RWPE1 (cell line): ENCODE results near the gene RFX3.

Experiments
- CTCF ChIA-PET: fragments of 350-600 bp; sonication (Branson Sonifier 250); formaldehyde crosslinking; extraction: SDS; loops from one replicate; lab custom pipeline; 2021; lab: Yijun Ruan, JAX
- POLR2A ChIA-PET: fragments of 400-600 bp; formaldehyde crosslinking; extraction: SDS; loops from one replicate; lab custom pipeline; 2020; ENCODE audit warnings: antibody characterized with exemption; ENCODE audit not compliant: low non-redundant PET; lab: Yijun Ruan, JAX
- DNase-seq: peaks from one replicate; pipeline ENCODE4 v3.0.0; 2012; ENCODE audit warnings: low spot score
- H3K27ac ChIP-seq: fragments of 450-650 bp; 2 replicates; pipeline ENCODE4 v1.5.1; 2017
- TF ChIP-seq, protein P1 (sequence below): fragments of 450-650 bp; conservative IDR thresholded peaks from 2 replicates; pipeline ENCODE4 v1.5.1; 2017; ENCODE audit warnings: low read depth, mild to moderate bottlenecking

RFX3 gene

DNA sequence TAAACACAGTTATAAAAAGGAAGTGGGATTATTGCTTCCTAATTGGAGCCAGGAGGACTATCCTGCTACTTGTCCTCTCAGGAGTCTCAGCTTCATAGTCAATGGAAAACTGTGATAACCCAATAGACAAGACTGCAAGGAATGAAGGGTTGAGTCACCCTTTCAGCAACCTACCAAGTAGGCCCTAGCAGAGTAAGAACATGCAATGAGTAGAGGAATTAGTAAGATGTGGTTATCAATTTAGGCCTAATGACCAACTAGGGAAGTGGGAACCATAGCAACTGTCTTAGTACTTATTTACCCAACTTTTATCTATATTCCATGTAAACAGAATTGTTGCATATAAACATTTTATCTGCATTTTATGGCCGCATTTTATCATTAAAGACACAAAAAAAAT, 310.1 kb downstream of the RFX3 start:
- TF ChIP-seq, protein P1, sequence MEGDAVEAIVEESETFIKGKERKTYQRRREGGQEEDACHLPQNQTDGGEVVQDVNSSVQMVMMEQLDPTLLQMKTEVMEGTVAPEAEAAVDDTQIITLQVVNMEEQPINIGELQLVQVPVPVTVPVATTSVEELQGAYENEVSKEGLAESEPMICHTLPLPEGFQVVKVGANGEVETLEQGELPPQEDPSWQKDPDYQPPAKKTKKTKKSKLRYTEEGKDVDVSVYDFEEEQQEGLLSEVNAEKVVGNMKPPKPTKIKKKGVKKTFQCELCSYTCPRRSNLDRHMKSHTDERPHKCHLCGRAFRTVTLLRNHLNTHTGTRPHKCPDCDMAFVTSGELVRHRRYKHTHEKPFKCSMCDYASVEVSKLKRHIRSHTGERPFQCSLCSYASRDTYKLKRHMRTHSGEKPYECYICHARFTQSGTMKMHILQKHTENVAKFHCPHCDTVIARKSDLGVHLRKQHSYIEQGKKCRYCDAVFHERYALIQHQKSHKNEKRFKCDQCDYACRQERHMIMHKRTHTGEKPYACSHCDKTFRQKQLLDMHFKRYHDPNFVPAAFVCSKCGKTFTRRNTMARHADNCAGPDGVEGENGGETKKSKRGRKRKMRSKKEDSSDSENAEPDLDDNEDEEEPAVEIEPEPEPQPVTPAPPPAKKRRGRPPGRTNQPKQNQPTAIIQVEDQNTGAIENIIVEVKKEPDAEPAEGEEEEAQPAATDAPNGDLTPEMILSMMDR: no peak
- POLR2A ChIA-PET: no interaction called here
- no peak overlapping the region for H3K27ac ChIP-seq
- no peak for DNase-seq
- CTCF ChIA-PET: no interaction called here

DNA sequence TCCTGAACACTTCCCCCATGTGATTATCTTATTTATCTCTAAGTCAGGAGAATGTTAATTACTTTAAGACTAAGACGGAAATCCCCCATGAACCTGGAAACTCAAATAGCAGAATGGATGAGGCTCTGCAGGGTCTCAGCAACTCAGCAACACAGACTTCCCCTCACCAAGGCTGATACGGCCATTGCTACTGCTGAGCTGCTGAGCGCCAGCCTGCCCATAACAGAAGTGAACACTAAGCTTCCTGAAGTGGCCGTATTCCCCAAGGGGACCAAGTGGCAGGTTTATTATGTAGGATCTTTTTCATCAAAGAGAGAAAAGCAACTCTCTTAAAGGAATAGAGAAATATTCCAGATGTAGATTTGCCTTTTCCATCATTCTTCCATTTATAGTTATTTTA, 311.1 kb downstream of the RFX3 start:
- DNase-seq: no peak
- ChIA-PET CTCF (no interaction called here), POLR2A (no interaction called here)
- H3K27ac ChIP-seq: no peak overlapping the region
- TF ChIP-seq, protein P1: no peak

DNA sequence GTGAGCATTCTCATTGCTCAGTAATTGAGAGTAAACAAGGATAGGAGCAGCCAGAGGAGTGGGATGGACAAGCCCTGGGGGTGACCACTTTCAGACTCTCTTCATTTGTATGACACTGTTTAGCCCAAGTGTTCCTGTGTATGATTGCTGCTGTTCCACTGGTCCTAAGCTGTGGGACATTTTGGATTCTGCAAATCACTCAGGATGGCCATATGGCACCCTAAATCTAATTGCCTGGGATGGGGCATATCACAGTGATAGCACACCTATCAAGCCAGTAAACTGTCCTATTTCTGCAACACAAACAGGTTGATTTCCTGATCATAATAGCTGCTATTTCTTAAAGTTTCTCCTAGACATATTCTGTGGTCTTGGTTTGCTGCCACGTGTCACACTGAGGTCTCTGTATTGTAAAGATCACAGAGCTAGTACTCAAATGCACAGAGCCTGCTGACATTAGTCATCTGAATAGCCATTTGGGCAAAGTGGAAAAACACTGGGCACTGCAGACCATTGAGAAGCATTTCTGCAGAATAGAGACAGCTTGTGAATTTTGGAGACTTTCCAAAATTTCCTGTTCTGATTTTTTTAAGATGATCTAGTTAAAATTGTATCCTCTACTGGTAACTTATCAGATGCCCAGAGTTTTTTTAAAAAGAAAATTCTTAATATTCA, 320.2 kb downstream of the RFX3 start:
- no peak overlapping the region for H3K27ac ChIP-seq
- ChIA-PET CTCF (interaction anchor here (0.6 kb wide), 1 partner anchor 1394 kb away, joined by 3 read pairs; no protein-coding TSS in a partner anchor), POLR2A (no interaction called here)
- TF ChIP-seq, protein P1: no peak
- no peak for DNase-seq

DNA sequence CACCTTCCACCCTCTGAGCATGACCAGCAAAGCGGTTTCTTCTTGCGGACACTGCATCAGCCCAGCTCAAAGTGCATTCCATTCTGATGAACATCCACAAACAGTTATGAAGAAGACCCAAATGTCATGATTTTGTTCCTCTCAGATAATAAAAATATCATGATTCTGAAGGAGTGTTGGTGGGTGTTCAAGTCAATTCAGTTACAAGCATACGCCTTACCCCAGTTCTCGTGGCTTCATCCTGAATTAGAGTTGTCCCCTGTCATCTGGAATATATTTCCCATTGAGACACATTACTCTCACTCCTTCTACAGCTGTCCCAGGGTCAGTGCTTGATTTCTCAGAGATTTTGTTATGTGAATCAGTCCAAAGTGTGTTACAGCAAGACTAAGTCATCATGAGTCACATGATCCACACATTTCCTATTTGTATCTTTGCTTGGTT, 325.4 kb downstream of the RFX3 start:
- POLR2A ChIA-PET: no interaction called here
- TF ChIP-seq, protein P1: no peak
- no peak overlapping the region for H3K27ac ChIP-seq
- DNase-seq: no peak
- CTCF ChIA-PET: no interaction called here

DNA sequence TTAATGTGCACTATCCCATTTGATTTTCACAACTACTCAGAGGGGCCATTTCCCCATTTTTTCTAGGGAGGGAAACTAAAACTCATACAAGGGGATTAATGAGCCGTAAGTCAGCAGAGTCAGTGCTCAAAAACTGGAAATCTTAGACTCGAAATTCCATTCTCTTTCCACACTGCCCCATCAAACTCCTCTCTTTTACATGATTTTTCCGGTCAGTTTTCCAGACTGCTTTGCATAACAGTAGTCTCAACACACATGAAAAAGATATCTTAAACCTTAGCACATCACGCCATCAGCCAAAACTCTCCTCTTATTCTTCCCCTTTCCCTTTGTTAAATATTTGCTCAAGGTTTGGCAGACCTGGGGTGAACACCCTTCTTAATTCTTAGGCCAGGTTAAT, 332.0 kb downstream of the RFX3 start:
- TF ChIP-seq, protein P1: no peak
- CTCF ChIA-PET: no interaction called here
- POLR2A ChIA-PET: no interaction called here
- no peak overlapping the region for H3K27ac ChIP-seq
- no peak for DNase-seq

DNA sequence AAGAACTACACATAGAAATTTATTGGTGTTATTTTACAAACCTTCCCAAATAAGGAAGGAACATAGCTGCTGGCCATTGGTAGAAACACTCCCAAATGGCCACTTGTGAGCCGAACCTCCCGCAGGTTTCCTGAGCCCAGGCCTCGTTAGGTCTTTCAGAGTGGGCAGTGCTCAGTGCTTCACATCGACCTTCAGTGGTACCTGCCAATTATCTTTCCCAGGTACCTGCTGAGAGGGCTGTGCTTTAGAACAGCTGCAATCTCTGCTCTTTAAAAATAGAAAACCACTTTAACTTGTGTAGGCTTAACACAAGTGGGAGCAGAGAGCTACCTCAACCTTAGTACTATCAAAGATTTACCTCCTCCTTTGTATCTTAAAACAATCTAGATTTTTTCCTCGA, 334.1 kb downstream of the RFX3 start:
- DNase-seq: no peak
- TF ChIP-seq, protein P1: no peak
- ChIA-PET POLR2A (no interaction called here), CTCF (interaction anchor here (0.5 kb wide), 1 partner anchor 334 kb away, joined by 3 read pairs; no protein-coding TSS in a partner anchor)
- H3K27ac ChIP-seq: no peak overlapping the region
